ENCODE results near the gene KPNA4.

- TF ChIP-seq EZH2 (IDR thresholded peaks at IDR 0.05; ENCODE audit: insufficient read depth, poor library complexity, severe bottlenecking) (no peak), EZH2phosphoT487 (IDR thresholded peaks at IDR 0.05; ENCODE audit: insufficient read depth, low read depth) (no peak)
These were observed 11.7 kb upstream of the KPNA4 start for GRCh38 chr3:160577093-160577492.

Measured in GM23248 (cell line).